Smooth muscle cell of the brain vasculature (primary cell): ENCODE data around the gene MICAL3.
"Not testable (repeated sequence)": the region's sequence is repeated elsewhere in the genome, so short reads cannot be mapped to it uniquely, and the experiment has no call there.

ENCODE experiments used
- DNase-seq: peaks from one replicate; pipeline ENCODE4 v3.0.0-alpha.2; 2012; ENCODE audit warnings: low read depth, low spot score

The MICAL3 gene

GRCh38 chr22:18024276-18024939, at the start of gene MICAL3:
TSS of gene MICAL3 (minus strand) at chr22:18024561. CDS start at chr22:17906812, 117,749 bp downstream.
- no peak for DNase-seq

GRCh38 chr22:18073927-18074326, 49.6 kb upstream of the MICAL3 start:
- not testable (repeated sequence) for DNase-seq

GRCh38 chr22:18073467-18073866, 49.1 kb upstream of the MICAL3 start:
- no peak for DNase-seq

- DNase-seq, result no peak
Observed at GRCh38 chr22:18071968-18072310, 47.6 kb upstream of the MICAL3 start.

GRCh38 chr22:18071307-18071967, 47.1 kb upstream of the MICAL3 start:
- not testable (repeated sequence) for DNase-seq

GRCh38 chr22:18070556-18071306, 46.4 kb upstream of the MICAL3 start:
- no peak for DNase-seq

- no peak for DNase-seq
Observed at GRCh38 chr22:18070041-18070440, 45.7 kb upstream of the MICAL3 start.

GRCh38 chr22:18069041-18069440, 44.7 kb upstream of the MICAL3 start:
- no peak for DNase-seq

- no peak for DNase-seq
Observed at GRCh38 chr22:18068381-18068988, 44.1 kb upstream of the MICAL3 start.

- DNase-seq, result no peak
Observed at GRCh38 chr22:18067548-18068341, 43.4 kb upstream of the MICAL3 start.

GRCh38 chr22:18067121-18067520, 42.8 kb upstream of the MICAL3 start:
- DNase-seq, result no peak

- DNase-seq, result no peak
Observed at GRCh38 chr22:18066181-18066859, 42.0 kb upstream of the MICAL3 start.

- no peak for DNase-seq
Observed at GRCh38 chr22:18065256-18065655, 40.9 kb upstream of the MICAL3 start.

- no peak for DNase-seq
Observed at GRCh38 chr22:18064636-18065035, 40.3 kb upstream of the MICAL3 start.

- DNase-seq, result not testable (repeated sequence)
Observed at GRCh38 chr22:18063715-18064114, 39.4 kb upstream of the MICAL3 start.

GRCh38 chr22:18063306-18063705, 38.9 kb upstream of the MICAL3 start:
- no peak for DNase-seq

- no peak for DNase-seq
Observed at GRCh38 chr22:18062421-18062820, 38.1 kb upstream of the MICAL3 start.

- no peak for DNase-seq
Observed at GRCh38 chr22:18060646-18061620, 36.6 kb upstream of the MICAL3 start.

- DNase-seq, result no peak
Observed at GRCh38 chr22:18059991-18060390, 35.6 kb upstream of the MICAL3 start.

- DNase-seq, result no peak
Observed at GRCh38 chr22:18059473-18059872, 35.1 kb upstream of the MICAL3 start.
